Testis (tissue), 2 donors: Measurements from ENCODE around the gene GARRE1.

Experiments used
- CTCF ChIP-seq, 3 experiments: fragments of 450-650 bp in 2 of 3; fragments of 200-600 bp in 1 of 3; sonication (generic) in 1 of 3; IDR thresholded peaks; one replicate each; pipeline ENCODE4 v1.5.1; 2016 to 2019; ENCODE audit warnings: antibody characterized with exemption in 3 of 3, mild to moderate bottlenecking in 2 of 3, moderate library complexity in 1 of 3
- POLR2A ChIP-seq: fragments of 450-650 bp; IDR thresholded peaks from one replicate; pipeline ENCODE4 v1.6.1; 2017; ENCODE audit warnings: antibody characterized with exemption, mild to moderate bottlenecking, moderate library complexity

GRCh38 chr19:34241513-34242337, 12.6 kb upstream of the GARRE1 start:
- no peak for TF ChIP-seq POLR2A
- TF ChIP-seq CTCF (IDR thresholded peaks at IDR 0.05) = no peak
